ENCODE measurements around the gene NIPA2. TPM values are rescaled to one million over a fixed set of nuclear protein-coding genes. Genes with fewer than 3 reads are reported as not detected.

Gene NIPA2
- total and polyA plus RNA-seq, 2 of the 8 experiments (the other 6 are each of a cell fraction or from before 2014, with no cell fraction given), result 38.5 to 81.7 TPM

- TF ChIP-seq CHD7 (IDR thresholded peaks at IDR 0.05; ENCODE audit: insufficient replicate concordance, low read length) (no peak), RNF2 (IDR thresholded peaks at IDR 0.05; ENCODE audit: borderline replicate concordance, low read depth, low read length, missing control alignments, poor library complexity, severe bottlenecking) (no peak), YY1 (IDR thresholded peaks at IDR 0.05; ENCODE audit: low read depth, low read length) (no peak), POLR2A (IDR thresholded peaks at IDR 0.05; ENCODE audit: control extremely low read depth in 1 of 2, low read depth in 2 of 2, low read length in 2 of 2) (no peak), CTBP2 (IDR thresholded peaks at IDR 0.05; ENCODE audit: borderline replicate concordance, insufficient read depth, insufficient read length, low read length) (no peak), KDM1A (IDR thresholded peaks at IDR 0.05; ENCODE audit: borderline replicate concordance, low read length) (no peak), SAP30 (IDR thresholded peaks at IDR 0.05; ENCODE audit: insufficient read depth, insufficient replicate concordance, low read length) (no peak), SP1 (IDR thresholded peaks at IDR 0.05; ENCODE audit: low read depth, low read length) (no peak)
- TF ChIP-seq, protein P1, sequence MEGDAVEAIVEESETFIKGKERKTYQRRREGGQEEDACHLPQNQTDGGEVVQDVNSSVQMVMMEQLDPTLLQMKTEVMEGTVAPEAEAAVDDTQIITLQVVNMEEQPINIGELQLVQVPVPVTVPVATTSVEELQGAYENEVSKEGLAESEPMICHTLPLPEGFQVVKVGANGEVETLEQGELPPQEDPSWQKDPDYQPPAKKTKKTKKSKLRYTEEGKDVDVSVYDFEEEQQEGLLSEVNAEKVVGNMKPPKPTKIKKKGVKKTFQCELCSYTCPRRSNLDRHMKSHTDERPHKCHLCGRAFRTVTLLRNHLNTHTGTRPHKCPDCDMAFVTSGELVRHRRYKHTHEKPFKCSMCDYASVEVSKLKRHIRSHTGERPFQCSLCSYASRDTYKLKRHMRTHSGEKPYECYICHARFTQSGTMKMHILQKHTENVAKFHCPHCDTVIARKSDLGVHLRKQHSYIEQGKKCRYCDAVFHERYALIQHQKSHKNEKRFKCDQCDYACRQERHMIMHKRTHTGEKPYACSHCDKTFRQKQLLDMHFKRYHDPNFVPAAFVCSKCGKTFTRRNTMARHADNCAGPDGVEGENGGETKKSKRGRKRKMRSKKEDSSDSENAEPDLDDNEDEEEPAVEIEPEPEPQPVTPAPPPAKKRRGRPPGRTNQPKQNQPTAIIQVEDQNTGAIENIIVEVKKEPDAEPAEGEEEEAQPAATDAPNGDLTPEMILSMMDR (IDR thresholded peaks at IDR 0.05; ENCODE audit: control extremely low read depth in 1 of 3, insufficient read depth in 1 of 3, low read depth in 1 of 3, low read length in 3 of 3), result no peak
These were observed 79.1 kb downstream of the NIPA2 start (continued) for GRCh38 chr15:22917556-22917955.

Measured in H1 (cell line).